C4-2B (cell line): ENCODE results near the gene BRINP1.

ENCODE experiments used
- CTCF ChIP-seq: fragments of 450-650 bp; conservative IDR thresholded peaks from 2 replicates; pipeline ENCODE4 v1.5.1; 2017; ENCODE audit warnings: mild to moderate bottlenecking
- ZFX ChIP-seq: fragments of 450-650 bp; IDR thresholded peaks from 2 replicates; pipeline ENCODE4 v1.6.1; 2017

DNA sequence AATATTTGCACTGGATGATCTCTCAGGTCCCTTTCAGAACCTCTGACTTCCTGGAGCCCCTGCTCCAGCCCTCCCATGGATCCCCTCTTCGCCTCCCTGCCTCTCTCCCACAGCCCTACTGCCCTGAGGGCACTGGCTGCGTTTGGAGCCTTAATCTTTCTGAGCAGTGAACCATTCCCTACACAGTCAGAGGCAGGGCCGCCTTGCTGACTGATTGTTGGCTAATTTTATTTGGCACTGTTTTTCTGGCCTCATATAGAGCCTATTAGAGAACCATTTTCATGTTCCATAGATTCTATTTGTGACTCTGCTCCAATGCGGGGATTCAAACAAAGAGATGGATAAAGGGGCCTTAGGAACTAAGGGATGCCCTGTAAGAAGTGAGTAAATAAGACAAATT is 91.1 kb downstream of the BRINP1 start:
- no peak for TF ChIP-seq CTCF
- TF ChIP-seq ZFX: no peak
